Measurements from ENCODE around the gene RALGPS1. TPM values are rescaled to one million over a fixed set of nuclear protein-coding genes. Genes with fewer than 3 reads are reported as not detected.

The RALGPS1 gene
- total RNA-seq, 2 donors from 2014 or later, result 15.3 to 79.4 TPM

DNA sequence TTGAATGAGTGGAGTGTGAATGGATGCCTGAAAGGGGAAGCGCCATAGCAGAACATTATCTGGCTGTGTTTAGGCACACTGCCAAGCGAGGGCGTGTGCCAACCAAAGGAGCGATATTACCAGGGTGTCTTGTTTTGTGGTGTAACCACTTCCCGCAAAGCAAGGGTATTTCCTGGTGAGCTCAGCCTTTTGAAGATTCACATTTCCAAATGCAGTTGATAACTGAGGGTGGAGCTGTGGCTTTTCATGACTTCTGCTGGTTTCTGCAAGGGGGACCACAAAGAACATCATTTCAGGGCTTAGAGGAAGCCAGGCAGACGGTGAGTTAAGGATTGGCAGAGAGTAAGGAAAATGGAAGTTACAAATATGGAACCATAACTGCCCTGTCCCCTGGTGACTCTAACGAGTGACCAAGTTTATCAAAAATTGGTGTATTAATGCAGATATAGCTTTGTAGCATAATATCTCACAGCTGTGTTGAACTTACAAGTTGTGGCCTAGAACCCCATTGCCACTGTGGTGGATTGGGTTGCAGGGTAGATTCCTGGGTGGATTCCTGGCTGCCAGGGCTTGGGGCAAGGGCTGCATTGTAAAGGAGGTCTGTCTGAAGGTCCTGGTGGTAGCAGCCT lies 71.4 kb downstream of the RALGPS1 start:
- Histone ChIP-seq H3K4me1 (no peaks in the 10 kb centered on the region), H3K9me3 (no peaks in the 10 kb centered on the region), H3K27me3 (no peaks in the 10 kb centered on the region), H3K4me3 (no peak overlapping the region), H3K27ac (no peak overlapping the region), H3K36me3 (replicated peaks in 1 of 2; ENCODE audit: insufficient read depth in 1 of 2, low read depth in 2 of 2) (no peaks in the 10 kb centered on the region)
- ATAC-seq (peak; percentile 36), DNase-seq (peak; percentile 29 to 74 (median 46))
- intact Hi-C loops (cut with DNase I), result no loop called here
- TF ChIP-seq POLR2A (IDR thresholded peaks at IDR 0.05) (no peak), CTCF (IDR thresholded peaks at IDR 0.05) (no peak)
- 56 to 81% methylated on average over 7 of the region's 7 CpGs for WGBS, 2 donors

DNA sequence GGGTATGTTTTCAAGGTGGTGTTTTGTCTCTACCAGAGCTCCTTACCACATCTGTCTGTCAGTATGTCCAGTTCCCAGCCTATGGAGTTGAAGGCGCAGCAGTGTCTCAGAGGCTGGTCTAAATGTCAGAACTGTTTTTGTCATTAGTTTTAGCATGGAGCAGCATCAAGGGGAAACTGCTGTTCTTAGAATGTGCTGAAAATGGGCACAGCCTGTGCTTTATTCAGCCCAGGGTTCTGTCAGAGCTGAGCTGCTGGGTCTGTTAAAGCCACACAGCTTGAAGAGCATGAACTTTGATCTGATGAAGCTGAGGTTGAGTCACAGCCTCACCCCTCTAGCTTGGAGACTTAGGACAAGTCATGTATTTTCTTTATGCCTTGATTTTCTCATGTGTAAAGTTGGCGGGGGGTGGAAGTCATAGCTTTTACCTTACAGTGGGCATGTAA lies 71.9 kb downstream of the RALGPS1 start:
- H3K27ac ChIP-seq, result no peak overlapping the region

GRCh38 chr9:126988857-126989256 lies 74.3 kb downstream of the RALGPS1 start:
- H3K4me1 ChIP-seq, result no peaks in the 10 kb centered on the region
- no peaks in the 10 kb centered on the region for H3K27me3 ChIP-seq
- TF ChIP-seq POLR2A (IDR thresholded peaks at IDR 0.05), result no peak
- TF ChIP-seq CTCF (IDR thresholded peaks at IDR 0.05), result no peak
- H3K36me3 ChIP-seq (replicated peaks in 1 of 2; ENCODE audit: insufficient read depth in 1 of 2, low read depth in 2 of 2), result no peaks in the 10 kb centered on the region
- H3K9me3 ChIP-seq, result no peaks in the 10 kb centered on the region
- H3K27ac ChIP-seq, result no peak overlapping the region
- intact Hi-C loops (cut with DNase I), result no loop called here
- no peak overlapping the region for H3K4me3 ChIP-seq
- DNase-seq (no peak), ATAC-seq (no peak)
- WGBS, 2 donors, result 95 to 96% methylated on average over 2 of the region's 2 CpGs

More for the DNA sequence above, 71.9 kb downstream of the RALGPS1 start:
- ATAC-seq, result no peak
- DNase-seq, result no peak
- Histone ChIP-seq H3K4me3 (no peak overlapping the region), H3K9me3 (no peaks in the 10 kb centered on the region), H3K36me3 (replicated peaks in 1 of 2; ENCODE audit: insufficient read depth in 1 of 2, low read depth in 2 of 2) (no peaks in the 10 kb centered on the region), H3K27me3 (no peaks in the 10 kb centered on the region), H3K4me1 (no peaks in the 10 kb centered on the region)
- TF ChIP-seq CTCF (IDR thresholded peaks at IDR 0.05) (no peak), POLR2A (IDR thresholded peaks at IDR 0.05) (no peak)
- intact Hi-C loops (cut with DNase I), result no loop called here
- WGBS, 2 donors, result 93 to 100% methylated on average over 1 to 2 of the region's 2 CpGs

- intact Hi-C loops (cut with DNase I), result no loop called here
- no peak overlapping the region for H3K4me3 ChIP-seq
- no peaks in the 10 kb centered on the region for H3K36me3 ChIP-seq (replicated peaks in 1 of 2; ENCODE audit: insufficient read depth in 1 of 2, low read depth in 2 of 2)
- no peaks in the 10 kb centered on the region for H3K4me1 ChIP-seq
- ATAC-seq (peak; percentile 48), DNase-seq (peak; percentile 27 to 63 (median 50))
- TF ChIP-seq POLR2A (IDR thresholded peaks at IDR 0.05), result no peak
- TF ChIP-seq CTCF (IDR thresholded peaks at IDR 0.05), result no peak
- 78 to 84% methylated on average over 16 to 19 of the region's 19 CpGs for WGBS, 2 donors
- peak overlapping the region in 1 of 4 donors; percentile 18 for H3K27ac ChIP-seq
- no peaks in the 10 kb centered on the region for H3K9me3 ChIP-seq
- H3K27me3 ChIP-seq, result no peaks in the 10 kb centered on the region
These were observed 75.6 kb downstream of the RALGPS1 start for GRCh38 chr9:126989847-126990842.
